Activated effector memory CD4-positive, alpha-beta T cell treated with anti-CD3 and anti-CD28 coated beads, Interleukin-2, amount 50 U/mL, for 16 hours (primary cell): ENCODE results near the gene ZFP14.

ENCODE experiments used
- DNase-seq: peaks from one replicate; pipeline ENCODE4 v3.0.0-alpha.2; 2020

Gene ZFP14

DNA sequence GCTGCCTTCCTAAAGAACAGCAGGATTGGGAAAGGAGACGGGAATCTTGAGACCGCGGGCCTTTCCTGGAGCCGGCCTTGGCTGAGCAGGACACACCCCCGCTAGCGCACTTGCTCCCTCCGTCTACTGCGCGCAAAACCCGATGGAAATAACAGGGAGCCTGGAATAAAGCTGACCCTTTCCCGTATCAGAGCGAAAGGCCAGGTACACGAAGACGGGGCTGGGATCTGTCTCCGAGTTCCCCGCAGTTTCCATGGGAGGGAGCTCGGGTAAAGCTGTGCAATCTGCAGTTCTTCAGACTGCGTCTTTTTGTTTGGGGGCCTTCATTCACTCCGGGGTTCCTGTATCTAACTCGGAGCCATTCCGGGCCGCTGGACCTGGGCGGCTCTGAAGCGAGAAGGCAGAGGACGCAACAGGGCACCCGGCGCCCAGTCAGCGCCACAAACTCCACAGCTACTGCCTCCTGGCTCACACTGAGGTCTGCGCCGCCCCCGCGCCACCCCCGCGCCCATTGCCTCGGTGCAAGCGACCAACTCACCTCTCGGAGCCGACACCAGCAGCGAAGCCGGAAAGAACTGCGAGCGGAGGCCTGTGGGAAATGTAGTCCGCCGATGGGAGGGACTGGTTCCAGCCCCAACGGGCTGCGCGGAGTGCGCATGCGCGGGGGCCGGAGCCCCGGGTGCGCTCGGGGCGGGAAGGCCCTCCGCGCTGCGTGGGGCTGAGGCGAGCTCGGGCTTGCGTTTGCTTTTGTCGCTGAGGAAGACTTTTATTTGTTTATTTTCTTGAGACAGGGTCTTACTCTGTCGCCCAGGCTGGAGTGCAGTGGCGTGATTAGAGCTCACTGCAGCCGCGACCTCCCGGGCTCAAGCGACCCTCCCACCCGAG is at the start of gene ZFP14:
ZFP14 (minus strand) TSS at position 577 of the 885 bp plus-strand sequence. CDS start 11,309 bp downstream, outside the sequence.
- peak; percentile 98 for DNase-seq

- no peak for DNase-seq
These were observed 44.9 kb upstream of the ZFP14 start for GRCh38 chr19:36423925-36424324.

GRCh38 chr19:36421749-36422481 is 42.9 kb upstream of the ZFP14 start:
- DNase-seq, result no peak

DNA sequence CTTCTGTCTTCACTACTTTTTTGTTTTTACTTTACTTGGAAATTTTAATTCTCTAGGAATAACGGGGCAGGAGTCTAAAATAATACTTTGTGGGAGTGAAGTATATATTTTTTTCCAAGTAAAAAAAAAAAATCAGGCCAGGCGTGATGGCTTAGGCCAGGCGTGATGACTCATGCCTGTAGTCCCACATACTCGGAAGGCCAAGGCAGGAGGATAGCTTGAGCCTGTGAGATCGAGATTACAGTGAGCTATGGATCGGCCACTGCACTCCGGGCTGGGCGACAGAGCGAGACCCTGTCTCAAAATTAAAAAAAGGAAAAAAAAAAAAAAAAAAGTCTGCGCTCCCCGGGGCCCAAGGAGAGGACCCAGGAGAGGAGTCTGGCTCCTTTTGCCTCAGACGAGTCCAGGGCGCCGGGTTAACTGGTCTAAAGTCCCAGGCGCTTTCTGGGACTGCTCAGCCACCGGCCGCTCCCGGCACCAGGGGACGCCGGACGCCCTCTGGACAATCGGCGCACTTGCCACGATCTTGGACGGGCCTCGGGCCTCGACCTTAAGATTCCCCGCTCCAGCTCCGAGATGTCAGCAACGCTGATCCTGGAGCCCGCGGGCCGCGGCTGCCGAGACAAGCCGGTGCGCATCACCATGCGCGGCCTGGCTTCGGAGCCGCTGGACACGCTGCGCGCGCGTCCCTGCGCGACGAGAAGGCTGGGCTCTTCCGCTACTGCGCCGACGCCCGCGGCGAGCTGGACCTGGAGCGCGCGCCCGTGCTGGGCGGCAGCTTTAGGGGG is 42.2 kb upstream of the ZFP14 start:
- DNase-seq, result no peak

- DNase-seq, result peak; percentile 91
These were observed 39.4 kb upstream of the ZFP14 start, which contains the start of gene ZFP82 for GRCh38 chr19:36418287-36419001. TSS of gene ZFP82 (minus strand) at chr19:36418644. CDS start at chr19:36409789, 8,855 bp downstream.

GRCh38 chr19:36417752-36418286 is 38.8 kb upstream of the ZFP14 start:
- no peak for DNase-seq

- no peak for DNase-seq
These were observed 30.8 kb upstream of the ZFP14 start for GRCh38 chr19:36409841-36410240.

GRCh38 chr19:36408101-36408500 is 29.1 kb upstream of the ZFP14 start:
- no peak for DNase-seq

DNA sequence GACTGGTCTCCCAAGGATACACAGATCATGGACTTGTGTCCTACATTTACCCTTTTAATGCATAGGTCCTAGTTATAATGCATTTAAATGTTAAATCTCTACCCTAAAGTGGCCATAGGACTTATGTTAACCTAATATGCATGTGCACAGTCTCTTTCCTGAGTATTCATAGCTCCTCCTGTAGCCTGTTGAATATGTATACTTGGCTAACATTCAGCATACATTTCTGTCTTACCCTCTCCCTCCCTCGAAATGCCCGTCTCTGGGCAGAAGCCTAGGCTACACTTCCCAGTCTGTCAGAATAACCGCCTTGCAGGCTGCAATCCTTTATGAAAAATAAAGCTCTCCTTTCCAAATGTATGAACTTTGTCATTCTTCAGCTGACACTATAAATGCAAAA is 25.5 kb upstream of the ZFP14 start:
- no peak for DNase-seq

DNA sequence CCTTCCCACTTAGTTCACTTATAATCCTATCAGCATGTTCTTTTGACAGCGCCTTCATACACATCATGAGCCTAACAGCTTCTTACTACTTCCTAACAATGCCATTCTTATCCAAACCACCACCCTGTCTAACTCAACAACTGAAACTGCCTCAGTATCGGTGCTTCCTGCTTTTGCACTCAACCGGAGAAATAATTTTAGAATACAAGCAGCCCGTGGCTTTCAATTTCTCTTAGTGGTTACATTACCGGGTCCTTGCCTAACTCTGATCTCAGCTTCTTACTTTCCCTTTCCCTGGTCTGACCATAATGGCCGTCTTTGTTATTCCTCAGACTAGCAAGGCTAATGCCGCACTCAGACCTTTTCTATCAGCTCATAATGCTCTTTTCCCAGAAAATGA is 22.5 kb upstream of the ZFP14 start:
- DNase-seq, result no peak

- no peak for DNase-seq
These were observed 19.6 kb upstream of the ZFP14 start for GRCh38 chr19:36398571-36398970.

- DNase-seq, result no peak
These were observed 14.1 kb upstream of the ZFP14 start for GRCh38 chr19:36392916-36393673.

DNA sequence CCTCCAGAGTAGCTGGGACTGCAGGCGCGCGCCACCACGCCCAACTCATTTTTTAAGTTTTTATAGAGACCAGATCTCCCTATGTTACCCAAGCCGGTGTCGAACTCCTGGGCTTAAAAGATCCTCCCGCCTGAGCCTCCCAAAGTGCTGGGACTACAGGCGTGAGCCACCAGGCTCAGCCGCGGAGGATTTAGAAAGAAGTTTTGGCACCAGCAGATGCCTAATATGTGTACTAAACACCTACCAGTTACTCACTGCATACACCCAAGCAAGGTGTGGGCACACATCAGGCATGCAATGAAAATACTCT is 464 bp upstream of the ZFP14 start:
- no peak for DNase-seq

DNA sequence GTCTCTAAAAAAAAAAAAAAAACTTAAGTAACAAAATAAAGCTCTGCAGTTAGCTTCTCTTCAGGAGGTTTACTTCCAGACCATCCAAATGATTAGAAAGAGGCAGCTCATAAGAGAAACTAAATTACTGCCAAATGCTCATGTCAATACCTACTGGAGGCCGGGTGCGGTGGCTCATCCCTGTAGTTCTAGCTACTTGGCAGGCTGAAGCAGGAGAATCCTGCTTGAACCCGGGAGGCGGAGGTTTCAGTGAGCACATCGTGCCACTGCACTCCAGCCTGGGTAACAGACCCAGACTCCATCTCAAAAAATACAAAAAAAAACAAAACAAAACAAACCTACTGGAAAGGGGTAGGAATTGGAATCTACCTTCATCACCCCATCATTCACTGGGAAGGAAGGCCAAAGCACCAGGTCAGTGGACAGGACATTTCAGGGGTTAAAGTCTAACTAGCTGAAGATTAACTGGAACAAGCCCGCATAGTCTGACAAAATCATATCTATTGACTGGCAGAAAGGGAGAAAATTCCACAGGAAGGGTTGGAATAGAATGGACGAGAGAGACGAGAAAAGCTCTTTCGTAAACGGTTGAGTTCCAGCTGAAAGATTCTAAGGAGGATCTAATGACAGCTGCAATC is 1.3 kb downstream of the ZFP14 start:
- no peak for DNase-seq

DNA sequence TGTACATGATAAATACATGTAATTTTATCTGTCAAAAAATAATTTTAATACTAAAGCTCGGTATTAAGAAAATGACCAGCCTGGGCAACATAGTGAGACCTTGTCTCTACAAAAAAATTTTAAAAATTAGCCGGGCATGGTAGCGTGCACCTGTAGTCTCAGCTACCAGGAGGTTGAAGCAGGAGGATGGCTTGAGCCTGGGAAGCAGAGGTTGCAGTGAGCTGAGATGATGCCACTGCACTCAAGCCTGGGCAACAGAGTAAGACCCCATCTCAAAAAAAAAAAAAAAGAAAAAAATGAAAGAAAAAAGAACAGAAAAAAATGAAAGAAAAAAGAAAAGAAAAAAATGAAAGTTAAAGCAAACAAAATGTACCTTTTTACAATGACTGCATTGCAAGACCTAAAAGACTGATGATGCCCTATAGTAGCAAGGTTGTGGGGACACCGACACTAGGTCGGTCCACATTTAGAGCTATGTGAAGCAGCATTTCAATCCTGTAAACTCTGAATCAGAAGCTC is 5.3 kb downstream of the ZFP14 start:
- no peak for DNase-seq

- DNase-seq, result no peak
These were observed 7.1 kb downstream of the ZFP14 start for GRCh38 chr19:36371886-36372285.

DNA sequence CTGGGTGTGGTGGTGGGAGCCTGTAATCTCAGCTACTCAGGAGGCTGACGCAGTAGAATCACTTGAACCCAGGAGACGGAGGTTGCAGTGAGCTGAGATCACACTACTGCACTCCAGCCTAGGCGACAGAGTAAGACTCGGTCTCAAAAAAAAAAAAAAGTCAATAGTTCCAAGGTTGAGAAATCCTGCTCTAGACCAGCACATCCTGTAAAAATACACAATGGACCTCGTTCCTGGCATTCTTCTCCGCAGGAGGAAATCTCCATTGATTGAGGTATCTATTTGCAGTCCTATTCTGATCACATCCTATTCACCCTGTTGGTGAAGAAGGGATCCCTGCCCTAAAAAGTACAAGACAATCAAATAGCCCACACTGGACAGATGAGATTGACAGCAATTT is 15.2 kb downstream of the ZFP14 start:
- DNase-seq, result no peak

GRCh38 chr19:36340786-36341372 is 38.1 kb downstream of the ZFP14 start:
- DNase-seq, result no peak

GRCh38 chr19:36331353-36332228 is 47.4 kb downstream of the ZFP14 start:
- DNase-seq, result peak; percentile 87
